HepG2 (cell line): ENCODE results near the gene MID2. TPM values are rescaled to one million over a fixed set of nuclear protein-coding genes. Genes with fewer than 3 reads are reported as not detected.
A peak's percentile ranks its signal among the peaks of the same experiment; 100 is the strongest.
"Not testable (repeated sequence)": the region's sequence is repeated elsewhere in the genome, so short reads cannot be mapped to it uniquely, and the experiment has no call there.

Experiments
- ATAC-seq: fragments of 200-7000 bp; cut with Tn5 transposase; 3 replicates; pipeline ENCODE4 v1.9.1; 2020; ENCODE audit warnings: mild to moderate bottlenecking, moderate library complexity
- BruUV-seq: library from RNA; stranded (reverse); fragments of 400-500 nt; replicated peaks from 2 replicates; lab custom pipeline; 2021; lab: Mats Ljungman, UMichigan
- CTCF ChIA-PET: fragments of 300-600 bp; formaldehyde crosslinking; extraction: SDS; loops from one replicate; lab custom pipeline; 2021; ENCODE audit warnings: low total read pairs, inconsistent platforms, low intra/inter-chr PET ratio; lab: Yijun Ruan, JAX
- POLR2A ChIA-PET: fragments of 350-600 bp; sonication (Branson Sonifier 250); formaldehyde crosslinking; loops from one replicate; lab custom pipeline; 2020; ENCODE audit warnings: antibody characterized with exemption, inconsistent platforms; lab: Yijun Ruan, JAX
- DNase-seq: peaks from one replicate; pipeline ENCODE4 v3.0.0-alpha.2; 2015; ENCODE audit warnings: low spot score
- FAIRE-seq: peaks from 3 replicates; lab custom pipeline; 2011; peaks lifted over from hg19 to GRCh38; lab: Jason Lieb, UNC
- H2AFZ ChIP-seq: one replicate; pipeline ENCODE4 v1.6.1; 2011; ENCODE audit warnings: low read length, inconsistent platforms
- H3K27ac ChIP-seq: fragments of 300-600 bp; 3 replicates; pipeline ENCODE4 v1.8.0; 2011; ENCODE audit warnings: mixed run types, mild to moderate bottlenecking, mixed read lengths, low read length, inconsistent platforms; ENCODE audit not compliant: insufficient read depth; ENCODE audit errors: extremely low read length
- H3K27me3 ChIP-seq, 2 experiments: fragments of 200-600 bp in 1 of 2; 2 replicates in 1 of 2; 3 replicates in 1 of 2; pipeline versions ENCODE4 v1.6.0 to v1.8.0; 2011; ENCODE audit warnings: low read length in 2 of 2, mild to moderate bottlenecking in 2 of 2, moderate library complexity in 2 of 2, inconsistent platforms in 1 of 2; ENCODE audit not compliant: insufficient read depth in 2 of 2, control insufficient read depth in 1 of 2
- H3K36me3 ChIP-seq, 2 experiments: fragments of 200-600 bp in 1 of 2; replicated peaks in 1 of 2; 2 replicates in 1 of 2; 3 replicates in 1 of 2; pipeline versions ENCODE4 v1.5.1 to v1.8.0; 2011; ENCODE audit warnings: low read length in 2 of 2, inconsistent platforms in 1 of 2; ENCODE audit not compliant: insufficient read depth in 2 of 2, control insufficient read depth in 1 of 2
- H3K4me1 ChIP-seq: 2 replicates; pipeline ENCODE4 v1.5.1; 2012; ENCODE audit warnings: low read length, inconsistent platforms; ENCODE audit not compliant: insufficient read depth
- H3K4me2 ChIP-seq: 2 replicates; pipeline ENCODE4 v1.6.0; 2011; ENCODE audit warnings: low read depth, low read length, inconsistent platforms
- H3K4me3 ChIP-seq, 3 experiments: fragments of 200-600 bp in 1 of 3; sonication (generic), shearing (Covaris generic) in 1 of 3; replicated peaks in 1 of 3; 2 replicates each; pipeline ENCODE4 v1.5.1; 2011 to 2016; ENCODE audit warnings: low read length in 3 of 3, inconsistent platforms in 2 of 3, low read depth in 2 of 3, mild to moderate bottlenecking in 2 of 3, control low read depth in 1 of 3, mixed read lengths in 1 of 3; ENCODE audit not compliant: insufficient read depth in 1 of 3
- H3K79me2 ChIP-seq: one replicate; pipeline ENCODE4 v1.6.1; 2011; ENCODE audit warnings: low read length, inconsistent platforms; ENCODE audit not compliant: insufficient read depth
- H3K9ac ChIP-seq: 2 replicates; pipeline ENCODE4 v1.6.0; 2011; ENCODE audit warnings: mild to moderate bottlenecking, low read depth, low read length, inconsistent platforms; ENCODE audit not compliant: insufficient read depth
- H3K9me3 ChIP-seq: 2 replicates; pipeline ENCODE4 v1.5.1; 2012; ENCODE audit warnings: mild to moderate bottlenecking, low read length
- H4K20me1 ChIP-seq: 2 replicates; pipeline ENCODE4 v1.6.0; 2011; ENCODE audit warnings: inconsistent platforms, mild to moderate bottlenecking, low read length, moderate library complexity; ENCODE audit not compliant: insufficient read depth
- ATF7 ChIP-seq, 2 experiments: fragments of 450-650 bp in 1 of 2; sonication (generic) in 1 of 2; formaldehyde crosslinking in 1 of 2; IDR thresholded peaks; 2 replicates each; pipeline versions ENCODE4 v1.4.0 to v1.6.1; 2016 to 2020; ENCODE audit warnings: antibody characterized with exemption in 1 of 2, mild to moderate bottlenecking in 1 of 2, missing genetic modification reagents in 1 of 2
- ELK4 ChIP-seq: sonication (generic); formaldehyde crosslinking; IDR thresholded peaks from 2 replicates; pipeline ENCODE4 v1.9.0; 2021; ENCODE audit warnings: missing genetic modification reagents, borderline replicate concordance
- GABPB1 ChIP-seq: IDR thresholded peaks from 2 replicates; pipeline ENCODE4 v1.6.1; 2016; ENCODE audit warnings: mild to moderate bottlenecking, missing genetic modification reagents, moderate library complexity, missing compliant biosample characterization
- GATA4 ChIP-seq: sonication (generic); IDR thresholded peaks from 2 replicates; pipeline ENCODE4 v1.6.1; 2016; ENCODE audit warnings: antibody characterized with exemption, low read depth, borderline replicate concordance
- GLI4 ChIP-seq: sonication (generic); formaldehyde crosslinking; IDR thresholded peaks from 2 replicates; pipeline ENCODE4 v1.5.1; 2020; ENCODE audit warnings: missing genetic modification reagents, mild to moderate bottlenecking, moderate library complexity, borderline replicate concordance
- HMG20A ChIP-seq: IDR thresholded peaks from 2 replicates; pipeline ENCODE4 v1.6.1; 2016; ENCODE audit warnings: borderline replicate concordance
- HNF1A ChIP-seq, 2 experiments: sonication (generic) in 1 of 2; formaldehyde crosslinking in 1 of 2; IDR thresholded peaks; 2 replicates each; pipeline versions ENCODE4 v1.4.0 to v1.6.1; 2016 to 2020; ENCODE audit warnings: borderline replicate concordance in 1 of 2, low read depth in 1 of 2, mild to moderate bottlenecking in 1 of 2, missing genetic modification reagents in 1 of 2
- ISL2 ChIP-seq: sonication (generic); formaldehyde crosslinking; IDR thresholded peaks from 2 replicates; pipeline ENCODE4 v1.5.0; 2020; ENCODE audit warnings: missing genetic modification reagents
- POLR2AphosphoS5 ChIP-seq: IDR thresholded peaks from 2 replicates; pipeline ENCODE4 v1.6.1; 2012; ENCODE audit warnings: low read depth, low read length
- RARG ChIP-seq: sonication (generic); formaldehyde crosslinking; IDR thresholded peaks from 2 replicates; pipeline ENCODE4 v1.4.0; 2020; ENCODE audit warnings: low read depth, mild to moderate bottlenecking, missing genetic modification reagents
- SMARCE1 ChIP-seq: fragments of 450-650 bp; IDR thresholded peaks from 2 replicates; pipeline ENCODE4 v1.6.1; 2017; ENCODE audit warnings: borderline replicate concordance
- ZNF335 ChIP-seq: sonication (generic); formaldehyde crosslinking; IDR thresholded peaks from 2 replicates; pipeline ENCODE4 v1.4.0; 2020; ENCODE audit warnings: missing genetic modification reagents
- ZNF790 ChIP-seq: sonication (generic); formaldehyde crosslinking; IDR thresholded peaks from 2 replicates; pipeline ENCODE4 v1.8.0; 2022; ENCODE audit warnings: missing genetic modification reagents, mild to moderate bottlenecking, borderline replicate concordance
- WGBS: methylation state at CpG from one replicate; pipeline ENCODE4 v1.1.6; 2017; ENCODE audit warnings: low lambda C conversion rate; 5-methylcytosine and 5-hydroxymethylcytosine counted together
- in situ Hi-C: cut with HindIII; loops from 2 replicates; pipeline ENCODE4 v1.10.0; 2017; ENCODE audit warnings: low pct_unique_long_range_greater_than_20kb; ENCODE audit not compliant: extremely low pct_ligation_motif_present
- intact Hi-C: fragments of 100-400 bp; cut with micrococcal nuclease; formaldehyde crosslinking; loops from one replicate; pipeline ENCODE4 v1.10.0; 2022; ENCODE audit not compliant: unreplicated experiment
- polyA plus RNA-seq, 8 experiments: library from polyadenylated mRNA; depleted of rRNA in 3 of 8; stranded (reverse) in 7 of 8; unstranded in 1 of 8; fragments of >200 nt; fragmentation: Illumina TruSeq in 4 of 8; extraction: Trizol in 4 of 8; gene quantifications; 2 replicates each; pipeline versions ENCODE4 v1.2.1 to v1.2.3, GENCODE V29; 2011 to 2016; ENCODE audit warnings: low read depth in 4 of 8, missing spikeins in 1 of 8, mixed read lengths in 1 of 8; ENCODE audit not compliant: insufficient read depth in 1 of 8
- total RNA-seq, 5 experiments: library from RNA; depleted of rRNA; stranded (reverse); fragments of >200 nt; fragmentation: Illumina TruSeq; extraction: Trizol; gene quantifications; 2 replicates each; pipeline ENCODE4 v1.2.3, GENCODE V29; 2016; ENCODE audit warnings: low read depth in 1 of 5

Gene MID2
- total and polyA plus RNA-seq, 2 of the 13 experiments (the other 11 are each of a cell fraction or from before 2014, with no cell fraction given): 0.05 to 0.09 TPM

GRCh38 chrX:107857041-107857440 is 31.4 kb downstream of the MID2 start:
- not testable (repeated sequence) for H3K36me3 ChIP-seq; H3K27ac ChIP-seq; H3K27me3 ChIP-seq; FAIRE-seq; TF ChIP-seq ATF7 (CRISPR knock-in tag; IDR thresholded peaks at IDR 0.05)
- TF ChIP-seq ATF7 (IDR thresholded peaks at IDR 0.05): peak; percentile 79
- TF ChIP-seq, all 625 proteins: peak for 1; not testable (repeated sequence) for 624
- ATAC-seq, POLR2A ChIA-PET, H3K9ac ChIP-seq, H3K9me3 ChIP-seq, H3K4me2 ChIP-seq, H4K20me1 ChIP-seq, H3K79me2 ChIP-seq, H3K4me3 ChIP-seq, in situ Hi-C loops, intact Hi-C loops, BruUV-seq, H2AFZ ChIP-seq, CTCF ChIA-PET, H3K4me1 ChIP-seq, DNase-seq: not testable (repeated sequence)
- 33% methylated on average over 4 of the region's 5 CpGs for WGBS

GRCh38 chrX:107857837-107858236 is 32.2 kb downstream of the MID2 start:
- Histone ChIP-seq H2AFZ (no peak overlapping the region), H3K27me3 (no peaks in the 10 kb centered on the region), H3K4me2 (no peak overlapping the region), H3K9me3 (no peaks in the 10 kb centered on the region), H3K79me2 (no peaks in the 10 kb centered on the region), H3K4me1 (no peaks in the 10 kb centered on the region), H3K27ac (no peak overlapping the region), H3K4me3 (no peak overlapping the region), H3K36me3 (no peaks in the 10 kb centered on the region), H4K20me1 (no peaks in the 10 kb centered on the region), H3K9ac (no peak overlapping the region)
- BruUV-seq: no TSS peak
- in situ Hi-C loops: no loop called here
- DNase-seq: no peak
- FAIRE-seq: no peak
- POLR2A ChIA-PET: no interaction called here
- CTCF ChIA-PET: no interaction called here
- no peak for ATAC-seq
- intact Hi-C loops: no loop called here
- 63% methylated on average over 5 of the region's 5 CpGs for WGBS
- TF ChIP-seq HNF1A (IDR thresholded peaks at IDR 0.05; ENCODE audit: low read depth): no peak
- no peak for TF ChIP-seq HNF1A (CRISPR knock-in tag; IDR thresholded peaks at IDR 0.05; ENCODE audit: borderline replicate concordance)
- TF ChIP-seq RARG: no peak
- no peak for TF ChIP-seq POLR2AphosphoS5
- no peak for TF ChIP-seq ISL2 (CRISPR knock-in tag)
- TF ChIP-seq ELK4 (CRISPR knock-in tag): no peak
- no peak for TF ChIP-seq HMG20A
- TF ChIP-seq SMARCE1: no peak
- no peak for TF ChIP-seq GABPB1 (CRISPR knock-in tag)
- no peak for TF ChIP-seq GATA4
- TF ChIP-seq ZNF335 (CRISPR knock-in tag): no peak
- no peak for TF ChIP-seq ZNF790
- no peak for TF ChIP-seq GLI4 (CRISPR knock-in tag)
